Mammary epithelial cell (primary cell): Measurements from ENCODE around the gene ASPSCR1.

ENCODE experiments used
- EZH2 ChIP-seq: IDR thresholded peaks from 2 replicates; pipeline ENCODE4 v1.6.1; 2012; ENCODE audit warnings: low read length, inconsistent platforms, borderline replicate concordance
- TF ChIP-seq, protein P1 (sequence below), 2 donors: IDR thresholded peaks in 1 of 2; conservative IDR thresholded peaks in 1 of 2; 2 replicates each; pipeline ENCODE4 v1.5.1; 2011 to 2012; ENCODE audit warnings: inconsistent platforms in 2 of 2, low read length in 2 of 2, mild to moderate bottlenecking in 2 of 2, control low read depth in 1 of 2, low read depth in 1 of 2; ENCODE audit not compliant: insufficient read depth in 1 of 2; ENCODE audit errors: extremely low read depth in 1 of 2

DNA sequence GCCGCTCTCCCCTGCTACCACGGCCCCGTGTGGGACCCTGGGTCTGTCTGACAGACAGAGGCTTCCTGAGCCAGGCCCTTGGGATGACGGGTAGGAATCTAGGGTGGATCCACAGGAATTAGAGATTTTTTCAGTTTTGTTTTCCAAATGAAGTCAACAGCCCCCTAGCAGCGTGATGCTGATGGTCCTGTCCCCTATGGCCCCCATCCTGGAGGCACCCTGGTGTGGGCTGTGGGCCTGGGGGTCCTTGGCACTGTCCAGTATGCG, 29.7 kb downstream of the ASPSCR1 start:
- TF ChIP-seq, protein P1, sequence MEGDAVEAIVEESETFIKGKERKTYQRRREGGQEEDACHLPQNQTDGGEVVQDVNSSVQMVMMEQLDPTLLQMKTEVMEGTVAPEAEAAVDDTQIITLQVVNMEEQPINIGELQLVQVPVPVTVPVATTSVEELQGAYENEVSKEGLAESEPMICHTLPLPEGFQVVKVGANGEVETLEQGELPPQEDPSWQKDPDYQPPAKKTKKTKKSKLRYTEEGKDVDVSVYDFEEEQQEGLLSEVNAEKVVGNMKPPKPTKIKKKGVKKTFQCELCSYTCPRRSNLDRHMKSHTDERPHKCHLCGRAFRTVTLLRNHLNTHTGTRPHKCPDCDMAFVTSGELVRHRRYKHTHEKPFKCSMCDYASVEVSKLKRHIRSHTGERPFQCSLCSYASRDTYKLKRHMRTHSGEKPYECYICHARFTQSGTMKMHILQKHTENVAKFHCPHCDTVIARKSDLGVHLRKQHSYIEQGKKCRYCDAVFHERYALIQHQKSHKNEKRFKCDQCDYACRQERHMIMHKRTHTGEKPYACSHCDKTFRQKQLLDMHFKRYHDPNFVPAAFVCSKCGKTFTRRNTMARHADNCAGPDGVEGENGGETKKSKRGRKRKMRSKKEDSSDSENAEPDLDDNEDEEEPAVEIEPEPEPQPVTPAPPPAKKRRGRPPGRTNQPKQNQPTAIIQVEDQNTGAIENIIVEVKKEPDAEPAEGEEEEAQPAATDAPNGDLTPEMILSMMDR (conservative IDR thresholded peaks at IDR 0.05 in 1 of 2, IDR thresholded peaks at IDR 0.05 in 1 of 2; ENCODE audit: extremely low read depth in 1 of 2, insufficient read depth in 1 of 2, low read depth in 1 of 2, low read length in 2 of 2) = no peak
- no peak for TF ChIP-seq EZH2
